Embryonic facial prominence (tissue), 1 donor: Measurements from ENCODE around the gene IL1RL2.

Experiments
- DNase-seq: peaks from one replicate; pipeline ENCODE4 v3.0.0-alpha.2; 2016; ENCODE audit errors: extremely low spot score

Gene IL1RL2

DNA sequence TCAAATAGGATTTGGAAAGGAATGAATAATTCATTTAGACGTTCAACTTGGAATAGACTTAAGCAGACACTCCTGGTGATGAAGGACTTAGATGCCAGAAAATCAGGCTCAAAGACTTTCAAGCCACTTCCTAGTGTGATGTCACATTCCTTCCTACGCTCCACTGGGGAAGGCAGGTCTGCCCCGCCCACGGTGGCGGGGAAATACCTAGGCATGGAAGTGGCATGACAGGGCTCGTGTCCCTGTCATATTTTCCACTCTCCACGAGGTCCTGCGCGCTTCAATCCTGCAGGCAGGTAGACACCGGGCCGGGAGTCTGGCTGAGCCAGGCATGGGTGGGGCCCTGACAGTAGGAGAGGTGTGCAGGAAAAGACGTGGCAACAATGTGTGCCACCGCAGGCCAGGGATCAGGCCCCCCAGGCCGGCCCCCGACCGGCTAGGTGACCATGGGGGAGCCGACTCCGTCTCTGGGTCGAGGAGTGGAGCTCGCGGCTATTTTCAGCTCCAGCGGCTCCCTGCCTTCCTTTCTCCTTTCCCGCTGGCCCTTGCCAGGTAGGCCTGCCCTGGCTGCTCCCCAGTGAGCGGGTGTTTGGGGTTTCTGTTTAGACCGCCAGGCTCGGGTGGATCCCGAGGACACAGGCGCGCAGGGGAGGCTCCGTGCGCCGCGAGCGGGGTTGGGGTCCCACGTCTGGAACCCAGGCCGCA lies at the start of gene IL1RL2:
Gene IL1RL2 (plus strand): TSS at position 233 of the 705 bp plus-strand sequence. CDS start 845 bp downstream, outside the sequence.
- DNase-seq, result no peak

DNA sequence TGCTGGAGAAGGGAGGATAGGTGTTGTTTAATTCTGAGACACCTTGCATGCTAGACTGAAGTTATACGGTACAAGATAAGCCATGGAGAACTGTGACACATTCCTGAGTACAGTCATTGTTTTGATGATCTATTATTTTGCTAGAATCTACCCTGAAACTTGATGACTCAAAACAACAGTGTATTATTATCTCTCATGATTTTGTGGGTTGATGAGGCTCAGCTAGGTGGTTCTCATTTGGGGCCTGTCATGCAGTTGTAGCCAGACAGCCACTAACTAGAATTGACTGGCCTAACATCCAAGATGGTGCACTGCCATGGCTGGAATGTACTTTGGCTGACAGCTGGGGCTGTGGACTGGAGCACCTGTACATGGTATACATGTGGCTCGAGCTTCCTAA lies 49.7 kb upstream of the IL1RL2 start:
- no peak for DNase-seq

DNA sequence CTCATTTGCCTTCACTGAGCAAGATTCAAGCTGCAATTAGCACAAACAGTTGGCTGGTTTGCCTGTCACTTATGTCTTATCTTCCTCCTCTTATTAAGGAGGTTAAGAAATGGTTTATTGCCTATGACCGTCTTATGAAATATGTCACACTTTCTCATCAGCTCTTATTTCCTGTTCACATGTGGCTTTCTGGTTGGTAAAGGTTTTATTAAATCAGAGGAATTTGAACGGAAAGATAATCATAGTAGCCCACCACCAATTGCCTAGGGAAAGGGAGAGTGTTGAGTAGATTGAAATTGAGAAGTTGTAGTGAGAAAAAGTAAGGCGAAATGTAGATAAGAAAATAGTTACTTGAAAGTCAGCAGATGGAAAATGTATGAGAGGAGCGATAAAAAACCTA lies 48.5 kb upstream of the IL1RL2 start:
- DNase-seq, result no peak

- no peak for DNase-seq
Measured at GRCh38 chr2:102139851-102140250, 47.0 kb upstream of the IL1RL2 start.

DNA sequence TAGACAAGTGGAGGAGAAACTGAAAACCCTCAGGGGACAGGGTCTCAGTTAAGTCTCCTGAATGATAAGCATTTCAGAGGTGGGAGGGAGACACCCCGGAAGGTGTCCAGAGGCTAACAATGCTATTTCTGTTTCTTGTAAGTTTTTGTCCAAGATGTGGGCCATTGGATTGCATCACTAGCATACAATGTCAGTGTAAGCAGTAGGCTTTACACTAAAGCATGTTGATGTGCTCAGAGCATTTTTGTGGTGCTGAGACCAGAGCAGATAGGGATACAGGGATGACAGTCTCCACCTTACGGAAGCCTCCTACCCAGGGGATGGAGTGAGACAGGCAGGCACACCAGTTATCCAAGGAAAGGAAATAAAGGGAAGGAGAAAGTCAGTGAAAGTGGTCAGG lies 46.4 kb upstream of the IL1RL2 start:
- DNase-seq, result no peak

GRCh38 chr2:102141011-102141943 lies 45.5 kb upstream of the IL1RL2 start:
- DNase-seq, result peak; percentile 18

DNA sequence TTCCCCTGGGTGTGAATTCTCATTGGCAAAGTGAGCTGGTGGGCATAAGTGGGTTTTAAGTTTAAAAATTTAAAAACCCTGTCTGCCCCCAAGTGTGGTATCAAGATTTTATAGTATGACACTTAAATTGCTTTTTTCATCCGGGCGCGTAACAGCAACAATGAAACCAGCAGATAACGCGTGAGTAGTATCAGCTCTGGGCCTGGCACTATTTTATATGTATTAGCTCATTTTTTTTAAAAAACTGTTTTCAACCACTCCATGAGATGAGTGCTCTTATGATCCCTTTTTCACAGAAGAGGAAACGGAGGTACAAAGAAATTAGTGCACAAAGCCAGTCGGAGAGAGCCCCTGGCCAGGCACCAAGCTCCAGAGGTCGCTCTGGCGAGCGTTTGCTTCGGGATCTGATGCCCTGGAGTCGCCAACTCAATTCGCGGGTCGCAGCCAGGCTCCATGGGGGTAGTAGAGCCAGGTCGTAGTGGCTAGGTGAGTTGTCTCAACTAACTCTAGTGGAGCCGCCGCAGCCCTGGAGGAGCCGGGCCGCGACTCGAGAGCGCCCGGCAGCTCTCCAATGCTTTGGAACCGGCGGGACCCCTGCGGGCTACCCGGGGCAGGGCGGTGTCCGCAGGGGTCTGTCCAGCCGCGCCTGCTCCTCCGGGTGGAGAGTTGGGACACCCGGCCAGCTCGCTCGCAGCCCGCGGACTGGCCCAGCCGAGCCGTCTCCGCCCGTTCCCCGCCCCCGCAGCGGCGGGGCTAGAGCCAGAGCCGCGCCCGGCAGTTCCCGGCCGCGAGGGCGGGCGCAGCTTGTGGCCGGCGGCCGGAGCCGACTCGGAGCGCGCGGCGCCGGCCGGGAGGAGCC lies 44.6 kb upstream of the IL1RL2 start, which contains the start of gene IL1R1:
Gene IL1R1 (plus strand): TSS at position 777 of the 859 bp plus-strand sequence. CDS start 14,979 bp downstream, outside the sequence.
- DNase-seq, result no peak

DNA sequence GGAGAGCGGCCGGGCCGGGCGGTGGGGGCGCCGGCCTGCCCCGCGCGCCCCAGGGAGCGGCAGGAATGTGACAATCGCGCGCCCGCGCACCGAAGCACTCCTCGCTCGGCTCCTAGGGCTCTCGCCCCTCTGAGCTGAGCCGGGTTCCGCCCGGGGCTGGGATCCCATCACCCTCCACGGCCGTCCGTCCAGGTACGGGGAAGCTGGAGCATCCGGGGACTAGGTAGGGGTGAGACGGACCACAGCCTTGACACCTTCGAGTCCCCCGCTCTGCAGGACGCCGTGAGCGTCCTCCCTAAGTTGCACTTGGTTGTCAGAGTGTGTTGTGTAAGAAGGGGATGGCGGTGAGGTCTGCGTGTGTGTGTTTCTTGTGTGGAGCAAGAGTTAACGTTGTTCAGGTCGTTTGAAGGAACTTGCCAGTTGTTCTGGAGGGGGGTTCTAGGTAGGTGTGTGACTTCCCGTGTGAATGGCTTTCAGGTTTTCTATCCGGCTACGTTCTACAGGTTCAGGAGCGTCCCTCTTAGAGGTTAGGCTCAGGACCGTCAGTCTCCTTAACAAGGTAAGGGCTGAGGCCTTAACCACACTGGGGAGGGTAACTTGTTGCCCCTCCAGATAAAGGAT lies 43.9 kb upstream of the IL1RL2 start:
- DNase-seq, result no peak

DNA sequence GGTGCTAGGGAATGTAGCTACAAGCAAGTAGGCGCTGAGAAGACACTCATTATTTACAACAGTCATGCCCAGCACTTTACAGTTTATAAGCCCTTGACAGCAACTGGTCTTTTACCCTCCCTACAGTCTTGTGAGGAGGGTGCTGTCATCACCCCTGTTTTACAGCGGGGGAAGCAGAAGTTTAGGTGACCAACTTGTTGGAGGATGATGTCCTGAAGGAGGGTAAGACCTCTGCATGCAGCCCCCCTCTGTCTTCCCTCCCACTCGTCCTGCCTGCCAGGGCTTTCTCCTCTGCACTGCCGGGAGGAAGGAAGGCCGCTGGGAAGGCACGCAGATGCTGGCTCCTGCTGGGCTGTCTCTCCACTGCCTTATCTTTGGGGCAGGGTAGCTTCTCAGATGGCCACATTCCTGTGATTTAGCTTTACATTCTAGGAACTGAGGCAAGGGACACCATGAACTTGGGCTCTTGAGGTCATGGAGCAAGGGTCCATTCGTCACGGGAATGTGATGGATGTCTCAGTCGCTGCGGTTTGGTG lies 43.3 kb upstream of the IL1RL2 start:
- DNase-seq, result no peak

- DNase-seq, result no peak
Measured at GRCh38 chr2:102144128-102144527, 42.7 kb upstream of the IL1RL2 start.

DNA sequence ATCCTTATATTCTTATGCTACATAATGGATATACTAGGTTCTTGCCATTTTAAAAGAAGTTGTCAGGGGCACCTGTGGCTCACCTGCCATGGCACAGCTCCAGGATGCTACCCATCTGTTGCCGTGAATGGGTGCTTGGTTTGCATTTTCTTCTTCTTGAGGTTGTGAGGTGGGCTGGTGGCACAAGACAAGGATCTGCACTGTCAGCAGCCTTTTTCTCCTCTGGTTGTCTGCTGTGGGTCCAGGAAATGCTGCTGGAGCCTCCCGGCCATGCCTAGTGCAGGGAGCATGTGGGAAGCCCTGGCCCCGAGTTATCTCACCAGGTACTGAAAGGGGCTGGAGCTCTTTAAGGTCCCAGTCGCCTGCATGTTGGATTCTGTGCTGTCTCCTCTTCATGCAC lies 41.7 kb upstream of the IL1RL2 start:
- no peak for DNase-seq

DNA sequence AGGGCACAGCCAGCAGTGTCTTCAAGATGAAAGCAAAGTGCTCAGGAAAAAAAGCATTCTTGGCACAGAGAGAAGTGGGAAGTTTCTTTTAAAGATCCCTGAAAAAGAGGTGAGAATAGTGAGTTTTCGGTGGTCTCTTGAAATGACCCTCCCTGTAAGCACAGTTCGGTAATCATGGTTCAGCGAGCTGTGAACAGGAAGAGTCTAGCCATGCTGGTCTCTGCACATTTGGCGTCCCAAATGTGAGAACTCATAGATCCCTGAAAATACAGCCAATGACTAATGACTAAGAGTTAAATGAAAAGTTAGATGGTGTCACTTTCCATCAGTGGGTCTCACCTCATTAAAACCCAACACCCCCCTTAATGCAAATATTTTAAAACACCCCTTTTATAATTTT lies 40.9 kb upstream of the IL1RL2 start:
- no peak for DNase-seq

GRCh38 chr2:102147935-102148334 lies 38.9 kb upstream of the IL1RL2 start:
- no peak for DNase-seq

DNA sequence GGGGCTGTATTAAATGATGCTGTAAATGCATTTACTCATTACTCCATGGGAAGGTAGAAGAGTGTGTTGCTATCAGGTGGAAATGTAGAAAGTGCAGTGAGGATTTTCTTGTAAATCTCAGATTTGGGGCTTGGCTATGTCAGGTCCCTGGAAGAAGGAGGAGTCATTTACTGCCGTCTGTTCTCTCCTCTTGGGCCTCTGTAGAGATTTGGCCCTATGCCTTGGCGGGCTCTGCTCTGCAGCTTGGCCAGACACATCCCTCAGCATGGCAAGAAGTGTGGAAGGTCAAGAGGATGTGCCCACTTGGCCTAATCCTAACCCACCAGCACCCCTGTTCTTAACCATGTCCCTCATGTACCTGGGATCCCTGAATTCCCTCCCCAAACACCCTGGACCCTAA lies 37.6 kb upstream of the IL1RL2 start:
- DNase-seq, result no peak

DNA sequence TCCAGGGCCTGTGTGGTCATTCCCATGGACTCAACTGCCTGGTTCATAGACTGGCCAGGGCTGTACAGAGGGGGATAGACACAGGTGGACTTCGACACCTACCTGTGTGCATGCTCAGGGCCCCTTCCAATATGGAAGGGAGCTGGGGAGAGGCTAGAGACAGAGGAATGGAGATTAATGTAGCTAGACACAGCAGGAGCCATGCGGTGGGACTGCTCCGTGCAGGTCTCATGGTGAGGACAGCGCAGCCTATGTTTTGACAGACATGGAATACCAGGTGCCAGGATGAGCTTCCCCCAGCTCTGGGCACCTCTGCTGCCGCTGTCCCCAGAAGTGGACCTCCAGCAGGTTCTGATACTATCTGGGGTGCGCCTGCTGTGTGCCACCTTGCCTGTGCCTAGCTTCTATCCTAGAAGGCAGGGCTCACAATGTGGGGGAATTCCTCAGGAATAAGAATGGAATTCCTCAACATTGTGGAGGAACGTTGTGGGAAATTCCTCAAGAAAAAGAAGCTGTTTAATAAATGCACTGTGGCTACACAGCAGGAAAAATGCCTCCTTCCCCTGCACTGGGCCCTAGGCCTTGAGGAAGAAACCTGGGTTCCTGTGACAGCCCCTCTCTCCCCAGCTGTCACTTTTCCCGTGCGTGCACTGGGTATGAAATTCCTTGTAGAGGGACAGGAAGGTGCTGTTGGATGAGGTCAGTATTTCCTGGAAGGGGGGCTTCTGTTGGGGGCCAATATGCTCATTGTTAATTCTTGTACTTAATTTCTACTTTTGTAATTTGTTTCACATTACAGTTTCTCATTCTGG lies 37.0 kb upstream of the IL1RL2 start:
- DNase-seq, result no peak

- no peak for DNase-seq
Measured at GRCh38 chr2:102154364-102154763, 32.5 kb upstream of the IL1RL2 start.

DNA sequence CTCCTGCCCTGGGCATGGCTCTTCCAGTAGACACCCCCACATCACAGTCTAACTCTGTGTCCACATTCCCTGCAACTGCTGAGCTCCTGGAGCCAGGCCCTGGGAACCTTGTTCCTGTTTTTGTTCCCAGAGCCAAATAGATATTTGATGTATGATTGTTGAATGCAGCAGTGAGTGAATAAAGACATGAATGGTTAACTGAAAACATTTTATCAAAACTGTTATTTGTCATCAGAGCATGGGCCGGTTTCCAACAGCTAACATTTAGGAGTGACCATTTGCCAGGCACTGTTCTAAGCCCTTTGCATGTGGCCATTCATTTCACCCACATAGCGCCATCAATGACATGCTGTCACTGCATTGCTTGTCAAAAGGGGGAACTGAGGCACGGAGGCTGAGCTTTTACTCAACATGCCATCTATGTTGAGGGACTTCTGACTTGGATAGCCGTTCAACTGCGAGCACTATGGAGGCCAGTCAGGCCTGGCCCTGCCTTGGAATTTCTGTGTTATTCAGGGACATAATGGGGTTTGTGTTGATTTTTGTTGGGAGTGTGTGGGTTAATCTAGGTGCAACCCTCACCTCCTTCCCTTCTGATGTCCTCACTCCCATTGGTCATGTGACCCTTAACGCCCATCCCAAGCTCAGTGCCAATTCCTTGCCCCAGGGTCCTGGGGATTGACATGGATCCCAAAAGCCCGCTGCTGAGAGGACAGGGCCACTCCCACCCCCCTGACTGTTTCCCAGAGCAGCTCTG lies 31.7 kb upstream of the IL1RL2 start:
- DNase-seq, result no peak

DNA sequence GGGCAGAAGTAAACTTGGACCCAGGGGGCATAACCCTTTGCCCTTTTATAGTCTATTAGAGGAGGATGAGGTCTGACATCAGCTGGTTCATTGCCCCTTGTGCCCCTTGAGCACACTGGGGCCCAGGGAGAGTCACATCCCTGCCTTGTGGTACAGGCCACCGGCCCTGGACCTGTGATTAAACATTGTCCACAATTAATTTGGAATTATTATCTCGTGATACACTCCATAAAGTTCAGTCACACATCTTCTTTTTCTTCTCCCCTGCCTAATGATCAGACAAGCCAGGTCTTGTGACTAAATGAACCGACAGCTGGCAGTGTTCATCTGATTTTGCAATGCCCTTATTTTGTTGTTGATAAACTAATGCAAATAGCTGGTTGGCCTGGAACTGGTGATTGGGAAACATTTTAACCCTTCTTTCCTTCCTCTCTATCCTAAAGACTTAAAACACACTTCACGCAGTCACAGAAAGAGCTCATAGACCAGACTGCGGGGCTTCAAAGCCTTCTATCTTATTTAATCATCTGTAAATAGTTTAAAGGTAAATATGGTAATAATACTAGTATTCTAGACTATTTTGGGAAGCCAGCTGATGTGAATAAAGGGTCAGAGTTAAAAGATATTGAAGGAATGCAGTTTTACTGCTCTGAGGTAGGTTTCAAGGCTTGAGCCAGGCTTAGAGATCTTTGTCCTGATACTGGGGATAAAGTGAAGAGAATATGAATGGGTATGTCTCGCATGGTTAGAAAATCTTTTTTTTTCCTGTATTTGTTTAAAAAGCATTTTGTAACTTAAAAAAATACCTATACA lies 30.9 kb upstream of the IL1RL2 start:
- no peak for DNase-seq
